Upper lobe of left lung (tissue), 6 donors: ENCODE data around the gene CD44. TPM values are rescaled to one million over a fixed set of nuclear protein-coding genes. Genes with fewer than 3 reads are reported as not detected.

Source experiments
- ATAC-seq, 2 donors: fragments of 200-7000 bp; cut with Tn5 transposase; one replicate each; pipeline ENCODE4 v1.9.1; 2022; ENCODE audit warnings: mild to moderate bottlenecking in 2 of 2, moderate library complexity in 2 of 2; ENCODE audit not compliant: low FRiP score in 2 of 2
- DNase-seq, 2 donors: peaks; one replicate each; pipeline ENCODE4 v3.0.0-alpha.2; 2019 to 2020
- H3K27ac ChIP-seq, 4 donors: fragments of 200-600 bp; sonication (generic); one replicate each; pipeline ENCODE4 v1.5.1; 2016 to 2019
- H3K27me3 ChIP-seq, 4 donors: fragments of 200-600 bp; sonication (generic); one replicate each; pipeline ENCODE4 v1.5.1; 2017 to 2019
- H3K36me3 ChIP-seq, 4 donors: fragments of 200-600 bp; sonication (generic); one replicate each; pipeline ENCODE4 v1.5.1; 2016 to 2019
- H3K4me1 ChIP-seq, 4 donors: fragments of 200-600 bp; sonication (generic); one replicate each; pipeline ENCODE4 v1.5.1; 2018 to 2019
- H3K4me3 ChIP-seq, 4 donors: fragments of 200-600 bp; sonication (generic); one replicate each; pipeline ENCODE4 v1.5.1; 2017 to 2019; ENCODE audit warnings: mild to moderate bottlenecking in 2 of 4, moderate library complexity in 1 of 4
- H3K9me3 ChIP-seq, 4 donors: fragments of 200-600 bp; sonication (generic); one replicate each; pipeline ENCODE4 v1.5.1; 2018 to 2019
- EP300 ChIP-seq, 4 donors: sonication (generic); formaldehyde crosslinking; IDR thresholded peaks; one replicate each; pipeline ENCODE4 v1.5.1; 2017; ENCODE audit warnings: antibody characterized with exemption in 4 of 4, control low read depth in 2 of 4
- POLR2A ChIP-seq, 4 donors: fragments of 450-650 bp; IDR thresholded peaks; one replicate each; pipeline ENCODE4 v1.5.1; 2016 to 2017; ENCODE audit warnings: antibody characterized with exemption in 4 of 4, mild to moderate bottlenecking in 2 of 4
- POLR2AphosphoS5 ChIP-seq, 2 donors: sonication (generic); formaldehyde crosslinking; IDR thresholded peaks; one replicate each; pipeline ENCODE4 v1.5.1; 2017; ENCODE audit warnings: antibody characterized with exemption in 2 of 2
- WGBS, 2 donors: methylation state at CpG; one replicate each; pipeline ENCODE4 v1.1.5; 2017 to 2018; 5-methylcytosine and 5-hydroxymethylcytosine counted together
- total RNA-seq, 6 donors: library from RNA; depleted of rRNA in 4 of 6; stranded (reverse); fragments of >200 nt in 4 of 6; gene quantifications; one replicate each; pipeline versions ENCODE4 v1.1.0 to v1.2.1, GENCODE V29; 2016 to 2021
- TF ChIP-seq, protein P1 (sequence below), 6 experiments: fragments of 450-650 bp in 4 of 6; fragments of 200-600 bp in 2 of 6; sonication (generic) in 2 of 6; IDR thresholded peaks; one replicate each; pipeline ENCODE4 v1.5.1; 2016 to 2019; ENCODE audit warnings: antibody characterized with exemption in 6 of 6
- donor health status: DM: no; HTN: no; CAD: no; lungs with moderate emphysema.
- donor health status: DM: no; HTN: yes; CAD: no; lungs with severe emphysema.

The CD44 gene
- total RNA-seq, 6 donors from 2014 or later = 454 to 696 (median 551) TPM

DNA sequence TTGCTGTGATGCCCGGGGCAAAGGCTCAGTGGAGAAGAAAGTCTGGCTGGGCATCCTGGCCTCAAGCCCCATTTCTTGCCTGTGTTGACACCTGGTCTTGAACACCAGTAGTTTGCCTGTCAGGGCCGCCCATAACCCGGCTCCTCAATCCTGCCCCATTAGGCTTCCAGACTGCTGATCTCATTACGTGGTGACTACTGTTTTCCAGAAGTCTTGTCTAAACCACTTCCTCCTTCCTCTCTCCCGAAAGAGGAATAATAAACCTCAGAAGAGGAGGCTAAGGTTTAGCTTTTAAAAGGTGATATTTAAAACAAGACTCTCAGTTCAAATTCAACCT, 97.7 kb downstream of the CD44 start:
- peak in 1 of 2 donors; percentile 48 for DNase-seq
- H3K36me3 ChIP-seq = no peaks in the 10 kb centered on the region
- TF ChIP-seq POLR2AphosphoS5 (IDR thresholded peaks at IDR 0.05) (no peak), EP300 (IDR thresholded peaks at IDR 0.05) (no peak)
- no peaks in the 10 kb centered on the region for H3K27me3 ChIP-seq
- no peaks in the 10 kb centered on the region for H3K9me3 ChIP-seq
- H3K4me3 ChIP-seq = no peak overlapping the region
- WGBS, 2 donors = 51 to 70% methylated on average over 5 of the region's 5 CpGs
- H3K27ac ChIP-seq = peak overlapping the region in 2 of 4 donors; percentile 31 to 62
- peak in 1 of 2 donors; percentile 62 for ATAC-seq
- H3K4me1 ChIP-seq = peaks cover 9 to 32% (median 18%) of the 10 kb centered on the region in 4 donors

DNA sequence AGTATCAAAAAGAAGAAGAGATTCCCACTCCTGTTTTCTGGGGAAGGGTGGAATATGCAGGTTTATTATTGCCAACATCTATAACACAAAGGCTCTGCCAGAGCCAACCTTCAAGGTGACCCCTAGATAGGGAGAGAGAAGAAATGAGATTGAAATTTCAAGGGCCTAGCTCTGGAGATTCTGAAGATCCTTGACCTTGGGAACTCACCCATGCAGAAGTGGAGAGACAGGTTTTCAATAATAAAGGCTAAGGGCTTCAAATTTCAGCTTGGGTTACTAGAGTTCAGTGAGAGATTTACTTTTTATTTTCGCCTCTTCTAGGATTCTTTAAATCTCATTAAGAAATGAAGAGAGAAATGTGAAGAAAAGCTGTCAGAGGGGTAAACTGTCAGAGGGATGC, 98.4 kb downstream of the CD44 start:
- TF ChIP-seq POLR2A (IDR thresholded peaks at IDR 0.05) = no peak
- TF ChIP-seq, protein P1, sequence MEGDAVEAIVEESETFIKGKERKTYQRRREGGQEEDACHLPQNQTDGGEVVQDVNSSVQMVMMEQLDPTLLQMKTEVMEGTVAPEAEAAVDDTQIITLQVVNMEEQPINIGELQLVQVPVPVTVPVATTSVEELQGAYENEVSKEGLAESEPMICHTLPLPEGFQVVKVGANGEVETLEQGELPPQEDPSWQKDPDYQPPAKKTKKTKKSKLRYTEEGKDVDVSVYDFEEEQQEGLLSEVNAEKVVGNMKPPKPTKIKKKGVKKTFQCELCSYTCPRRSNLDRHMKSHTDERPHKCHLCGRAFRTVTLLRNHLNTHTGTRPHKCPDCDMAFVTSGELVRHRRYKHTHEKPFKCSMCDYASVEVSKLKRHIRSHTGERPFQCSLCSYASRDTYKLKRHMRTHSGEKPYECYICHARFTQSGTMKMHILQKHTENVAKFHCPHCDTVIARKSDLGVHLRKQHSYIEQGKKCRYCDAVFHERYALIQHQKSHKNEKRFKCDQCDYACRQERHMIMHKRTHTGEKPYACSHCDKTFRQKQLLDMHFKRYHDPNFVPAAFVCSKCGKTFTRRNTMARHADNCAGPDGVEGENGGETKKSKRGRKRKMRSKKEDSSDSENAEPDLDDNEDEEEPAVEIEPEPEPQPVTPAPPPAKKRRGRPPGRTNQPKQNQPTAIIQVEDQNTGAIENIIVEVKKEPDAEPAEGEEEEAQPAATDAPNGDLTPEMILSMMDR (IDR thresholded peaks at IDR 0.05) = no peak
- TF ChIP-seq EP300 (IDR thresholded peaks at IDR 0.05) = peak in 1 of 4 donors; percentile 48
- ATAC-seq (peak in 1 of 2 donors; percentile 63), DNase-seq (no peak)
- H3K36me3 ChIP-seq = no peaks in the 10 kb centered on the region
- 58 to 70% methylated on average over 1 of the region's 1 CpG for WGBS, 2 donors
- H3K4me3 ChIP-seq = no peak overlapping the region
- H3K9me3 ChIP-seq = no peaks in the 10 kb centered on the region
- no peaks in the 10 kb centered on the region for H3K27me3 ChIP-seq
- H3K27ac ChIP-seq = peak overlapping the region in 2 of 4 donors; percentile 2 to 52
- H3K4me1 ChIP-seq = peaks cover 9 to 27% (median 18%) of the 10 kb centered on the region in 4 donors

DNA sequence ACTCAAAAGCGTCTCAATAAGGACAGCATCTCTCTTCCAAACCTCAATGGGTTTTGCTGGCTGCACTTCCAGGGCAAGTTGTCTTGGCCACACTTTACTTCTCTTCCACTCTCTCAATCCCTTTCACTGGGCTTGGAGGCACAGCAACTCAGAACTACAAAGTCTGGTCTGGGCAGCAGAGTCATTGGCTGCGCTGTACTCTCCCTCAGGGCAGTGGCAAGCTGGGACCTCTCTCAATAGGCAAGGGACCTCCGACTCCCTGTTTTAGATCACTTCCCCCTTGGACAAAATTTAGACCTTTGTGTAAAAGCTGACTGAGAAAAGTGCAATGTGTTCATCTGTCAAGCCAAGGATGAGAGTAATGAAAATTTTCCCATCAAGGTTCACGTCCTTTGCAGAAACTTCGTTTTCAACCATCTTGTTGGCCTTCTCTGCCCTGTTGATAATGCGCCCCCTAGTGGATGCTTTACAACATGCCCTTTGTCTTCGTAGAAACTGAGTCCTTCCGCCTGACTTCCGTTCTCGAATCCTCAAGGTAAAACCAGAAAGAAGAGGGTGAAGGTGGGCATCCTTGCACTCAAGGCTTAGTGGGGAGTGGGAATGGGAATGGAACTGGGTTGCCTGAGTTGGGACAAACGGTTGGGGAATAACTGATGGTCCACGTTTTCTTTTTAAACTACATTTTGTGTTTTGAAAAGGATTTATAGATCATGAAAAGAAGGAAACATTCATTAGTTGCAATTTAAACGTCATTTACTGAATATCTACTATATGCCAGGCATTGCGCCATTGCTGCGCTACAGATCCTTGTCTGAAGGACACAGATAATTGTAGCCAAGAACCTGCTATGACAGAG, 99.1 kb downstream of the CD44 start:
- Histone ChIP-seq H3K4me3 (no peak overlapping the region), H3K27me3 (no peaks in the 10 kb centered on the region), H3K9me3 (no peaks in the 10 kb centered on the region), H3K27ac (peak overlapping the region in 2 of 4 donors; percentile 37 to 52), H3K4me1 (peaks cover 5 to 26% (median 15%) of the 10 kb centered on the region in 4 donors), H3K36me3 (no peaks in the 10 kb centered on the region)
- TF ChIP-seq POLR2A (IDR thresholded peaks at IDR 0.05) = no peak
- TF ChIP-seq, protein P1 (IDR thresholded peaks at IDR 0.05) = peak; percentile 59 to 86 (median 68)
- DNase-seq = peak in 1 of 2 donors; percentile 65
- peak in 1 of 2 donors; percentile 69 for ATAC-seq
- 53 to 58% methylated on average over 15 of the region's 15 CpGs for WGBS, 2 donors

GRCh38 chr11:35238882-35239281, 99.9 kb downstream of the CD44 start:
- Histone ChIP-seq H3K36me3 (no peaks in the 10 kb centered on the region), H3K27ac (no peak overlapping the region), H3K4me1 (peaks cover 5 to 26% (median 13%) of the 10 kb centered on the region in 4 donors), H3K9me3 (no peaks in the 10 kb centered on the region), H3K27me3 (no peaks in the 10 kb centered on the region), H3K4me3 (no peak overlapping the region)
- DNase-seq = no peak
- no peak for ATAC-seq
- TF ChIP-seq, protein P1 (IDR thresholded peaks at IDR 0.05) = no peak
- TF ChIP-seq POLR2AphosphoS5 (IDR thresholded peaks at IDR 0.05) = no peak
- no peak for TF ChIP-seq POLR2A (IDR thresholded peaks at IDR 0.05)
- no peak for TF ChIP-seq EP300 (IDR thresholded peaks at IDR 0.05)
- WGBS, 2 donors = 72 to 79% methylated on average over 1 of the region's 1 CpG

- Histone ChIP-seq H3K4me1 (peaks cover 5 to 26% (median 13%) of the 10 kb centered on the region in 4 donors), H3K27me3 (no peaks in the 10 kb centered on the region), H3K4me3 (no peak overlapping the region), H3K36me3 (no peaks in the 10 kb centered on the region), H3K27ac (no peak overlapping the region), H3K9me3 (no peaks in the 10 kb centered on the region)
- no peak for DNase-seq
- ATAC-seq = no peak
- 67 to 69% methylated on average over 4 of the region's 4 CpGs for WGBS, 2 donors
- TF ChIP-seq POLR2AphosphoS5 (IDR thresholded peaks at IDR 0.05) = no peak
- no peak for TF ChIP-seq EP300 (IDR thresholded peaks at IDR 0.05)
- no peak for TF ChIP-seq POLR2A (IDR thresholded peaks at IDR 0.05)
- TF ChIP-seq, protein P1 (IDR thresholded peaks at IDR 0.05) = no peak
Measured at GRCh38 chr11:35239471-35240075, 100.6 kb downstream of the CD44 start.
